Midbrain (tissue), 1 donor: ENCODE data around the gene TFPI.
"Not testable (repeated sequence)": the region's sequence is repeated elsewhere in the genome, so short reads cannot be mapped to it uniquely, and the experiment has no call there.

Experiments
- DNase-seq: peaks from one replicate; lab custom pipeline; 2025; lab: John Stamatoyannopoulos, UW

TFPI gene

DNA sequence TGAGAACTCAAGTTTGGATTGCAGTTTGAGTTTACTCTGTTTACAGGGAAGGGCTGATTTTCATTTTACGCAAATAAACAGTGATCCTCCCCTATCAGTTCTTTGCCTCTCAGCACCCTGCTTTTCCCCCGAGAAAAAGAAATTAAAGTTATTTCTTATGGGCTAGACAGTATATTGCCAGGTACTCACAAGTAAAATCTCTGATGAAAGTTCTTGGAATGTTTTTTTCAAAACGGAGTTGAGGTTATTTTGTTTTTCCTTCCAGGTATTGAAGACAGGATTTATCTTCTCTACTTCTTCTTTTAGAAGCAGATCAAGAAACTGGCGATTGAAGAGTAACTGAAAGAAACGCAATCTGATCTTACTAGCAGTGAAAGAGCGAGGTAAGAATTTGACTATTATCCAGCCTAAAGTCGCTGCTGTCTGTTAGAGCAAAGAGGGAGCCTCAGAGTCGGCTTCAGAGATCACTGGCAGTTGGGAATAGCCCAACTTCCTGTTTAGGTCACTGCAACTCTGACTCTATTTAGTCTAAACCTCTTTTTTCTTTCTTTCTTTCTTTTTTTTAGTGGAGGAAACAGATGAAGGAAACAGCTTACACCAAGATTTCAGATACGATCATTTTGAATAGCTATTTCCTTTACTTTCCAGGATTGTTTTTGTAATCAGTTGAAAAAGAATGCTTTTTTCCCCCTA is at the start of gene TFPI:
TFPI (minus strand) TSS at position 425 of the 693 bp plus-strand sequence. CDS start 50,667 bp downstream, outside the sequence.
- no peak for DNase-seq

DNA sequence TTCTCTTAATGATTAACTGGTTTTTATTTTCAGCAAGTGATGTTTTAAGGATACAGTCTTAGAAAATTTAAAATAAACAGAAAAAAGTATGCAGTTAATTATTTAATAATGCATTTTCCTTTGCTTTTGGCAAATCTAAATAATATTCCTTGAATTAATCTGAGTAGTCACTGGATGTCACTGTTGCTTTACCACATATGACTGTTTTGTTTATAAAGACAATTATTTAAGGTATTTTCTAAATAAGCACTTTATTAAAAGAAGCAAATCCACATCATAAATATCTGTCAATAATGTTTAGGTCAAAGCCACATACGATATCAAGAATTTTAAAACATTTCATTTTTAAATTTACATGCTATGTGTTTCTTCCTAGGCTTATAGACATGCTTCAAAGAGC is 40.6 kb upstream of the TFPI start:
- DNase-seq, result no peak

DNA sequence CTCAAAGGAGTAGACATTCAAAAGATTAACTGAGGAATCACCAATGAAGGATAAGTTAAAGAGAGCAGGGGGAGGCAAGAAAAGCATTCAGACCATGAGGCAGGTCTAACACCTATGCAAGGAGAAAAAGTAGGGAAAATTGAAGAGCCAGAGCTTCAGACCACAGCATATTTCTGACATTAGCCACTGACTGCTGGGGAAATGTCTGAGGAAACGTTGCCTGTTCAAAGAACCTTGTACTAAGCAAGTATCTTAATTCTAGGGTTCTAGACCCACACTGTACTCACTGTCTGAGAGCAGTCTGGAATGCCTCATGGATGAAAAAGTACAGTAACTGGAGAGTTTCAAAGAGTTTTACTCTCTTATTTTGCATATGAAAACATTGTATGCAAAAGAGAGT is 39.5 kb upstream of the TFPI start:
- DNase-seq, result no peak

GRCh38 chr2:187593098-187593497 is 38.9 kb upstream of the TFPI start:
- DNase-seq, result no peak

DNA sequence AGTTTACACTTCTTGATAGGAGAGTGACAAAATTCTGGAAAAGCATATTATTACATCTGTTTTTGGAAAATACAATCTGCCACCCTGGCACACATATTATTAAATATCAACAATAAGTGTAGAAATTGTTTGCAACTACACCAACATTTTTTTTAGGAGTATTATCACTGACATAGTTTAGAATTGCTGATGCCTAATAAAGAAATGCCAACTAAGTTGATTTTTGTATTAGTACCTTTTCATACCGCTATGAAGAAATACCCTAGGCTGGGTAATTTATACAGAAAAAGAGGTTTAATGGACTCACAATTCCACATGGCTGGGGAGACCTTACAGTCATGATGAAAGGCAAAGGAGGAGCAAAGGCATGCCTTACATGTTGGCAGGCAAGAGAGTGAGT is 35.9 kb upstream of the TFPI start:
- no peak for DNase-seq

- DNase-seq, result no peak
Measured at GRCh38 chr2:187586011-187586641, 31.9 kb upstream of the TFPI start.

DNA sequence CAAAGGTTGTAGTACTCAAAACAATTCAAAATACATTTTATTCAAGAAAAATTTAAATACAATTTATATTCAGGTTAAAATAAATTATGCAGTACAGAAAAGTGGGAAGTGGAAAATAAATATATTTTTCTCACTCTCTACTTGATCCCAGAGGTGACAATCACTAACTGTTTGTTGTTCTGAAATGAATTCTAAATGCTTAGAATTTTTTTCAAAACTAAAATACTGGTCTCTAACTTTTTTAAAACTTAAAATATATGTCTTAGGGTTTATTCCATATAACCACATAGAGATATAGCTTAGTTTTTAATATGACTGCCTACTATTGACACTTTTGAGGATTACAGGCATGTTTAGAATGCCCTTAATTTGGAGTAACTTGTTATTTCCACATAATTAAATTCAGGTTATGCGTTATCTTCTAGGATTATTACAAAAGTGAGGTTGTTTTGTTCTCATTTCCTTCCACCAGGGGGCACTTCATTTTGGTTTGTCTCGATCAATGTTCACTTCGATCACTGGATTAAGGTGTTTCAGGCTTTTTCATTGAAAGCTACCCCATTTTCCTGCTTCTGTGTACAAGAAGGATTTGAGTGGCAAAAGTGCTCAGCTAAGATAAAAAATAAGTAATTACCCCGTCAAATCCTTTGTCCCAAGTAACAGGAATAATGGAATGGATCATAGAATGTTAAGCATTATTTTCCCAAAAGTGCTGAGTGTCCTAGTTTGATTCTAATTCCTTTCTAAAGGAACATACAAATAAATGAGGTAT is 27.1 kb upstream of the TFPI start:
- peak; percentile 26 for DNase-seq

DNA sequence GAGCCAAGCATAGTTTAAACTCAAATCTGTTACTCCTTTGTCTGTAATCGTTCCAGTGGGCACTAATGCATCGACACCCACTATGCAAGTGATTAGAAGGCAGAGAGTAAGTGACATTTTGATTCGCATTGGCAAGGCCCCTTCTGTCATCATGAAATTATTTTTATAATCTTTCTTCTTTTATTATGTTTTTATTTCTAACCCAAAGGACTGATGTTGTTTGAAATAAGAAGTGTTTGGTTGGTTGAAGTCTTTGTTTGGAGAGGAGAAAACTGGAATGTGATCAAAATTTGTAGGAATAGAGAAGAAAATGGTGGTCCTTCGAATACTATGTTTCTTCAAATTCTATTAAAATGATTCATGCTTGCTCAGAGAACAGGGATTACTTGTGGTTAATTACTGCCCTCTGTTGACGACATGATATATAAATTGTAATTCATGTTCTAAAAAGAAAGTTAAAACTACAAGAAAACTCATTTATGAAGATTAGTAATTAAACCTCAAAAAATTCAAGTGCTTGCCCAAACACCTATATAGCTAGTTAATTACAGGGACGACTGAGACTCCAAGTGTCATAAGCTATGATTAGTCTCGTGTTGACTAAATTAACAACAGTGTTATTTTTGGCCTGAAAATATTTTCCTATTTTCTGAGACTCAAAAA is 26.4 kb upstream of the TFPI start:
- peak; percentile 32 for DNase-seq

DNA sequence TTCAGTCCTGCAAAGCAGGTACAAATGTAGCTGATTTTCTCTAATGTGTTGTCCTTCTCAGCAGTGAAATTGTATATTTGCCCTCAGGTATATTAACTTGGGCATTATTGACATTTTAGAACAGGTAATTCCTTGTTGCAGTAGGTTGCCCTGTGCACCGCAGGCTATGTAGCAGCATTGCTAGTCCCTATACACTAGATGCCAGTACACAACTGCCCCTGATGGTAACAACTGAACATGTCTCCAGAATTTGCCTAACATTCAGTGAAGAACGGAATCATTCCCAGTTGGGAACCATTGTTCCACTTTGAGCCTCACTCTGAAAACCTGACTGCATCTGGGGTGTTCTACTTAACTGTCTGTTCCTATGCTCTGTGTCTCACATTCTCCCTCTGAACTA is 23.1 kb upstream of the TFPI start:
- no peak for DNase-seq

DNA sequence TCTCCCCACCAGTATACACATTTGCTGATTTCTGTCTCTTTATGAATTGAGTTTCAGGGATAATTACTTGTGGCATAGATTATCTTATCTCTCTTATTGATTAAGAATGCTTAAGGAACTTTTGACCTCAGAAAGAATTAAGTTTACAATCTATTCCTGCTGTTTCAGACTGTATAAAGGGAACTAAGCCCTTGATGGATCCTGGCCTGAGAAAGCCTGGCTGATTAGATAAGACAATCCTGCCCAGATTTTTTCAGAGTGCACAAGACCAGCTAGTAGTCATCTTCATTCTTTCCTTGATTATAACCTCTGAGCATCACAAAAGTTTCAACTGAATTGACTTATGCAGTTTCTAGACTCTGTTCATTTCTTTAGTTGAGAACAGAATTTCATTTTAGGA is 22.7 kb upstream of the TFPI start:
- DNase-seq, result no peak

DNA sequence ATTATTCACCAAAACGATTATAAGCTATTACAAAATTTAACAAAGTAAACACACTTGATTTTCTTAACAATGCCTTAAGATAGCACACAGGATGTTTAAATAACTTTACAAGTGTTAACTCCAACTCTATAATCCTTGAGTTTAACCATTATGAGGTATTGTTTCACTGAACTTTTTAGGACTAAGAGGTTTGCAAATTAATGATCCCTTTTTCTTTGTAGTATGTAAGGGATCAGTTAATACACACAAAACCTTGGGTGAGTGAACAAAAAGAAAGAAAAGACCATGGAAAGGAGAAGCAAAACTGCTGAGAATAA is 21.5 kb upstream of the TFPI start:
- no peak for DNase-seq

- DNase-seq, result no peak
Measured at GRCh38 chr2:187574969-187575750, 20.9 kb upstream of the TFPI start.

DNA sequence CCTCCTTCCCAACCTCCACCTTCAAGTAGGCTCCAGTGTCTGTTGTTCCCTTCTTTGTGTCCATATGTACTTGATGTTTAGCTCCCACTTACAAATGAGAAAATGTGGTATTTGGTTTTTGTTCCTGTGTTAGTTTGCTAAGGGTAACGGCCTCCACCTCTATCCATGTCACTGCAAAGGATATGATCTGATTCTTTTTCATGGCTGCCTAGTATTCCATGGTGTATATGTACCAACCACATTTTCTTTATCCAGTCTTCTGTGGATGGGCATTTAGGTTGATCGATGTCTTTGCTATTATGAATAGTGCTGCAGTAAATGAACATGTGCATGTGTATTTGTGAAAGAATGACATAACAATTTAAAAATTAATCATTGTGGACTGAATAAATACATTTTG is 19.5 kb upstream of the TFPI start:
- DNase-seq, result no peak

- not testable (repeated sequence) for DNase-seq
Measured at GRCh38 chr2:187571996-187572395, 17.8 kb upstream of the TFPI start.

- DNase-seq, result no peak
Measured at GRCh38 chr2:187569571-187569970, 15.3 kb upstream of the TFPI start.

DNA sequence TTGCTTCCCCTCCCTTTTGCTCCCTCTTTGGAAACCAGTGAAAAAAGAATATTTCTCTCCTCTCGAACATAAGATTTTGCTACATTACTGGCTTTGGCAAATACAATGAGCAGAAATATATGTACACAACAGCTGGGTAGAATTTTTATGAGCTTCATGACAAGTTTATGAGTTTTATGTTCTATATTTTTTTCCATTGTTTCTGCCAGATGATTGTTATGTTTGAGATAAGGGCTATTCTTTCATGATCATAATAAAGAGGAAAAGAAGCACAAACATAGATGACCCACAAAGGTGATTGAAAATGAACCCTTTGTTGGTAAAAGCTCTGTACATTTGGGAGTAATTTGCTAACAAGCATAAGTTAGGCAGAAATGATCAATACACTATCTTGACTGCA is 14.8 kb upstream of the TFPI start:
- DNase-seq, result no peak

GRCh38 chr2:187567126-187567525 is 12.9 kb upstream of the TFPI start:
- DNase-seq, result no peak

DNA sequence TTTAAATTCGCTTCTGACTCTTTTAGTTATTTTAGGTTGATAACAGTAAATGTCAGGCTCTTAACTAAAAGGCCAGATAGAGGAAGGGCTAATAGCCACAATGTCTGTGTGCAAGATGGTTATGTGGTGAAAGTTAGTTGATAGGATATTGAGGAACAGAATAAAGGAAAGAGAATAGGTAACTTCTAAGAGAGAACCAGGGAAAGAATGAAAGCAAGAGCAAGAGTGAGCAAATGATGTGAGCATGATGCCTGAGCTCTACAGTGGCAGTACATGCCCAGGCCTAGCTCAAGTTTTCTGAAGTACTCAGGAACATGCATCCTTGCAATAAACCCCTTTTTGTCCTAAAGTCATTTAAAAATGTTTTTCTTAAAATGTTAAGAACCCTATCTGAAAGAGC is 12.5 kb upstream of the TFPI start:
- no peak for DNase-seq

- no peak for DNase-seq
Measured at GRCh38 chr2:187566266-187566665, 12.0 kb upstream of the TFPI start.

- not testable (repeated sequence) for DNase-seq
Measured at GRCh38 chr2:187565618-187566017, 11.4 kb upstream of the TFPI start.

- not testable (repeated sequence) for DNase-seq
Measured at GRCh38 chr2:187556493-187556892, 2.3 kb upstream of the TFPI start.

GRCh38 chr2:187554704-187555082 is 458 bp upstream of the TFPI start:
- no peak for DNase-seq
